Activated naive CD4-positive, alpha-beta T cell treated with anti-CD3 and anti-CD28 coated beads, Interleukin-2, amount 10 ng/mL, durations not matched to agents 7 days and 5 days (primary cell): ENCODE measurements around the gene DNLZ.
A peak's percentile ranks its signal among the peaks of the same experiment; 100 is the strongest.

Experiments
- CTCF ChIA-PET: fragments of 350-600 bp; sonication (Branson Sonifier 250); formaldehyde crosslinking; loops from one replicate; lab custom pipeline; 2021; ENCODE audit warnings: antibody characterized with exemption; lab: Charles Lee
- DNase-seq: peaks from one replicate; pipeline ENCODE4 v3.0.0-alpha.2; 2020
- H3K27ac Mint-ChIP-seq: one replicate; pipeline ENCODE4 v1.8.0; 2021; ENCODE audit warnings: mild to moderate bottlenecking, moderate library complexity, mixed read lengths
- H3K27me3 Mint-ChIP-seq: one replicate; pipeline ENCODE4 v1.8.0; 2021; ENCODE audit warnings: mild to moderate bottlenecking, mixed read lengths
- H3K36me3 Mint-ChIP-seq: one replicate; pipeline ENCODE4 v1.8.0; 2021; ENCODE audit warnings: mixed read lengths
- H3K4me1 Mint-ChIP-seq: one replicate; pipeline ENCODE4 v1.8.0; 2021; ENCODE audit warnings: mixed read lengths
- H3K4me3 Mint-ChIP-seq: one replicate; pipeline ENCODE4 v1.8.0; 2021; ENCODE audit warnings: mild to moderate bottlenecking, moderate library complexity, mixed read lengths
- H3K9me3 Mint-ChIP-seq: one replicate; pipeline ENCODE4 v1.8.0; 2021; ENCODE audit warnings: mixed read lengths

The DNLZ gene

DNA sequence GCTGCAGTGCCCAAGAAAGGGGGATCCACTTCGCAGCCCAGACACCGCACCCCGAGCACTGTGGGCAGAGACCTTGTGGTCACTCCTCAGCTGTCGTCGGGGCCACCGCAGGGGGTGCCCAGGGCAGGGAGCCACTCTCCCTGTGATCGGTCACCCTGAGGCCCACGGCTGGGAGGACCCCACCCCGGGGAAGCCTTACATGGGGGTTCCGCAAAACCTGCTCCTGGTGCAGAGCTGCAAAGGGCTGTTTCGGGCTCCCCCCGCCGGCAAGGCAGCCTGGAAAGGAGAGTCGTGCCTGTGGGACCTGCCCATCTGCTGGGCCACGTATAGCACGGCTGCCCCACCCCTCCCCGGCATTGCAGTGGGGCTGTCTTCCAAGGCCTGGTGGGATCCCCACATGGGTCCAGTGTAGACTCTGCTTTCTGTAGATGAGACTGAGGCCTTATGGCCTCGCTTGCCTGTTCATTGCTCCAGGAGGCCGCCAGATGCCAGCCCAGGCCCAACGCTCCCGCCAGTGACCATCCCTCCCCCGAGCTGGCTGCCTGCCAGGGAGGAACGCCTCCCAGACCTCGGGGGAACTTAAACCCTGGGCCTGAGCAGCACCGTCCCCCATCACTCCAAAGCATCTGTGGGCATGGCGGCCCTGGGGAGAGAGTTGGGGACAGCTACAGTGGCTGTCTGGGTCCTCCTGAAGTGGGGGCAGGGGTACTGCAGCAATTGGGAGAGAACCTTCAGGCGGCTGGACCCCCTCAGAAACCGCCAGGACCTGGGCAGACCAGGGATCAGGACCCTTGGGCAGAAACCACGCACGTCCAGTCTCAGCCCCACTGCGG lies 1.6 kb upstream of the DNLZ start:
- no peak overlapping the region for H3K4me3 Mint-ChIP-seq

DNA sequence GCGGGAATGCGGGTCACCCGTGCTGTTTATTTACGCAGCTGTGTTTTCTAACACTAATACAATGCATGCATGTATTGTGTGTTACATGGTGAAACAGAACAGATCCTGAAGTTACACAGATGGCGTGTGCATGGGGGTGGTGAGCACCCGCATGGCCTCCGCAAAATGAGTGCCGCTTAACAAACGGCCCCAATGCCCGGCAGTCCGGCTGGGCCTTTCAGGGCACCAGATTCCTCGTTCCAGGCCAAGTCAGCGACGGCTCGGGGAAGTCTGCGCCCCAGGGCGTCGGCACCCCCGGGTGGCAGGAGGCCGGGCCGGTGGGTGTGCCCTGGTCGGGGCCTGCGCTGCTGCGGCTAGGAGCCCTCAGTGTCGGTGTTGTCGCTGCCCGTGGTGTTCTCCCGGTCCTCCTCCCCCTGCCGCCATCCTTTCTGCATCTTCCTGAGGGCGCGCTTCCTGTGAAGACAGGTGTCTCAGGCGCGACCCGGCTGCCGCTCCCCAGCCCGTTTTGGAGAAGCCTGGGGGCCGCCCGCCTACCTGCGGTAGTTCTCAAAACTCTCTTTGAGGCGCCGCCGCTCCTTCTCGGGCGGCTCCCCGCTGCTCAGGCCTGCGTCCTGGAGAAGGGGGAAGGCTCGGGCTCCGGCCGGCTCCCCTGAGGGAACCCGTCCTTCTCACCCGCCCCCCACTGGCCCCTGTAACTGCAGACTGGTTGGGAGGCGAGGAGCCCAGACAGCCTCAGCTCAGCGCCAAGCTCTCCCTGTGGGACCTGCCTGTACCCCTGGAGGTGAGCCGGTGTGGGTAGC lies 605 bp upstream of the DNLZ start:
- H3K4me1 Mint-ChIP-seq, result peaks cover 9% of the 10 kb centered on the region
- no peak for DNase-seq
- peak overlapping the region; percentile 69 for H3K27ac Mint-ChIP-seq
- no peaks in the 10 kb centered on the region for H3K36me3 Mint-ChIP-seq
- peaks cover 4% of the 10 kb centered on the region for H3K27me3 Mint-ChIP-seq
- H3K4me3 Mint-ChIP-seq, result peak overlapping the region; percentile 40
- H3K9me3 Mint-ChIP-seq, result no peaks in the 10 kb centered on the region
- CTCF ChIA-PET, result interaction anchor here (1.0 to 1.6 kb wide), 5 partner anchors 10 to 52 kb away, joined by 3 to 5 read pairs (median 3); no protein-coding TSS in a partner anchor

More for the DNA sequence above, 1.6 kb upstream of the DNLZ start:
- H3K4me1 Mint-ChIP-seq, result peaks cover 9% of the 10 kb centered on the region
- peaks cover 4% of the 10 kb centered on the region for H3K27me3 Mint-ChIP-seq
- CTCF ChIA-PET, result interaction anchor here (1.4 to 1.6 kb wide), 2 partner anchors 22 to 52 kb away, joined by 4 to 5 read pairs; no protein-coding TSS in a partner anchor
- H3K27ac Mint-ChIP-seq, result no peak overlapping the region
- no peaks in the 10 kb centered on the region for H3K9me3 Mint-ChIP-seq
- H3K36me3 Mint-ChIP-seq, result no peaks in the 10 kb centered on the region
- no peak for DNase-seq

DNA sequence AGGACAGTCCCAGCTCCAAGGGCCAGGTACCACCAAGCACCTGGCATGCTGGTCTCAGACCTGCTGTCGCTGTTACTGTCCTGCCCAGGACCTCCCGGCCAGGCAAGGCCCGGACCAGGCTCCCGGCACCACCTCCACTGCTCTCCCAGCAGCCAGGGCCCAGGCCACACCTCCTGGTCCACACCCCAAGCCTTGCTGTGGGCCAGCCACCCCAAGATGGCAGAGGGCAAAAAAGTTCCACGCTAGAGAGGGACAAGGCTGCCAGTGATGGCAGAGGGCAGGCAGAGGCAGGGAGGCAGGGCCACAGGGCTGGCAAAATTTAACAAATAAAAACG lies 1.1 kb downstream of the DNLZ start:
- Mint-ChIP-seq H3K4me3 (peak overlapping the region; percentile 82), H3K36me3 (no peaks in the 10 kb centered on the region), H3K4me1 (peaks cover 9% of the 10 kb centered on the region), H3K27ac (peak overlapping the region; percentile 92), H3K27me3 (peaks cover 4% of the 10 kb centered on the region), H3K9me3 (no peaks in the 10 kb centered on the region)
- CTCF ChIA-PET, result no interaction called here
- no peak for DNase-seq

DNA sequence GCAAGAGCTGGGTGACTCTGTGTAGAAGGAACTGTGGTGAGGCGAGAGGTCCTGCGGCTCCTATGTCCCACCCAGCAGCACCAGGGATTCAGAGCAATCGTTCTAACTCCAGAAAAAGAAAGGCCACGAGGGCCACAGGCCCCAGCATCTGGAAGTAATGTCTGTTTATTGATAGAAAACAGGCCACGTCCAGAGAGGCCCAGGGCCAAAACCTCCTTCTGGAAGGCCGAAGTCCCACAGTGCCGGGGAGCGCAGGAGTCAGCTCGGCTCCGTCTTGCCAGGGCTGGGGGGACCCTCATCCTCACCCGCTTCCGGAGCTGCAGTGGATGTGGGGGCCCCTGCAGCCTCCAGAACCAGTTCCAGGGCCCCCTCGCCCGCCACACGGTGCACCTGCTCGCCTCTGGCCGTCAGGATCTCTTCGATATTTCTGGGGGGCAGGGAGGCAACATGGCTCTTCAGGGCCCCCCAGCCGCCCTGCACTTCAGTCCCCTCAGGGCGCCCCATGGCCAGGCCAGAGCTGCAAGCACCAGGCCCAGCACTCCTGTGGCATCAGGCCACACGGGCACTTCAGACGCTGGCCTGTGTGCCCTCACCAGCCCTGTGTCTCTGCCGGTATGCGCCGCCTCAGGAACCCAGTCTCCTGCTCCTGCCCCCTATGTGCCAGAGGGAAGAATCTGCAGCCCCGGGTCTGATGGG lies 1.6 kb downstream of the DNLZ start:
- no peak overlapping the region for H3K4me3 Mint-ChIP-seq
- no peak for DNase-seq

DNA sequence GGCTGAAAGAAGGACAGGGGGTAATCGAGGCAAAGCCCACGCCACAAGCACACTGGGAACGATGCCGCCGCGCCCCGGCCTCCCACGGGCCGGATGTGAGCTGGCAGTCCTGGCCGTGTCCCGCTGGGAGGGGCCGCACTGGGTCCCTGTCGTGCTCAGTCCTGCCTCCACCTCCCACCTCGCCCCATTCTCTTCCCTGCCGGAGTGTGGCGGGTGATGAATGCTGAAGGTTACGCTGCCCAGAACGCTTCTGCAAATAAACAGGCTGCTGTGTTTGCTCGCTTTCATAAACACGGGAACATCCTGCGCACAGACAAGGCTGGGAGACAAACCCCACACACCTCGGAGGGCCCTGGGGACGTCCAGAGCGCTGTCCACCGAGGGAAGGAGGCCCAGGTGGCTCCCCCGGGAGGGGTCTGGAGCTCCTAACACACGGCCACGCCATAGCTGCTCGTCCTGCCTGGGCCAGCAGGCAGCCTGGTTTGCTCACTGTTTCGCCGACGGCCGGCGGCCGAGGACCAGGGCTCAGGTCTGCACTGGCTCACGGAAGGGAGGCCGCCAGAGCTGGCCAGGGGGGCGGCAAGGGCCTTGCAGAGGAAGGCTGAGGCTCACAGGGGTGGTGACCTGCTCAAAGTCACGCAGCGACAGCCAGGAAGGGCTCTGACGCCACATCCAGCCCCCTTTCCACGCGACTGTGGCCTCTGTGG lies 2.3 kb downstream of the DNLZ start:
- peaks cover 9% of the 10 kb centered on the region for H3K4me1 Mint-ChIP-seq
- H3K4me3 Mint-ChIP-seq, result no peak overlapping the region
- H3K27me3 Mint-ChIP-seq, result peaks cover 4% of the 10 kb centered on the region
- no peaks in the 10 kb centered on the region for H3K9me3 Mint-ChIP-seq
- H3K27ac Mint-ChIP-seq, result no peak overlapping the region
- no peaks in the 10 kb centered on the region for H3K36me3 Mint-ChIP-seq
- DNase-seq, result no peak
- CTCF ChIA-PET, result no interaction called here

More for the DNA sequence above, 1.6 kb downstream of the DNLZ start:
- H3K27me3 Mint-ChIP-seq, result peaks cover 4% of the 10 kb centered on the region
- peak overlapping the region; percentile 92 for H3K27ac Mint-ChIP-seq
- H3K4me1 Mint-ChIP-seq, result peaks cover 9% of the 10 kb centered on the region
- H3K9me3 Mint-ChIP-seq, result no peaks in the 10 kb centered on the region
- CTCF ChIA-PET, result no interaction called here
- H3K36me3 Mint-ChIP-seq, result no peaks in the 10 kb centered on the region

DNA sequence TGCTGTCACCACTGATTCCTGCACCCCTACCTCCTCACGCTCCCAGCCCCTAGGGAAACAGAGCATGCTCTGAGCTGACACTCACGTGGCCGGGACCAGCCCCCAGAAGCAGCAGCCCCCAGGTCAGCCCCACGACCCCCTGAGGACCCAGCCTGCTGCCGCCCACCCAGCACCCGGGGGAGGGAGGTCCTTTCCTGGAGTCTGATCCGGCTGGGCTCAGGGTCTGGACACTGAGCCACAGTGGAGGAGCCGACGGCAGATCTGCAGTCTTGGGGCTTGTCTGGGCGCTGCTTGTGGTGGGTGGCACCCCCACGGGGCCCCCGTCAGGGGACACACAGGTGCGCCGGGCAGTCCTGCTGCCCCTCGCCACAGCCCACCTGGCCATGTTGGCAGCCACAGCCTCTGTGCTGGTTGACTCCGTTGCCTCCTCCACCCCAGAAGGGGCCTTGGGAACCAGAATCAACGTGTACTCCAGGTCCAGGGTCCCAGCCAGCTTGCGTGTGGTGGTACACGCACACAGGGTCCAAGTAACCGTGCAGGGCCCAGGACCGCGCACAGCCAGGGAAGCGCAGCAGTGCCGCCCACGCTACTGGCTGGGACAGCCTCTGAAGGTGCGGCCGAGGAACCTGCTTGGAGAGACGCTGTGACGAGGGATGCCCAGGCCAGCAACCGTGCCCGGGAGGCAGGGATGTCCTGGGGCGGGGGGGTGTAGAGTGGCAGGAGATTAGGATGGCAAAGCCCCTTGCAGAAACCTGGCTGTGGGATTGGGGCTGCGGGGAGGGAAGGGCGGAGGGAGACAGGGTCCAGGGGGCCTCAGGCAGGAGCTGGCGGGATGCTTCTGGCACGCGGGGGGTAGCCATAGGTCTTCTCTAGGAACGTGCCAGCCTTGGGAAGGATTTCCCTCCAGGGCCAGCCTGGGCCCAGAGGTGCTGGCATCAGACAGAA lies 3.5 kb downstream of the DNLZ start:
- Mint-ChIP-seq H3K36me3 (no peaks in the 10 kb centered on the region), H3K27me3 (peaks cover 4% of the 10 kb centered on the region), H3K9me3 (no peaks in the 10 kb centered on the region), H3K4me1 (peaks cover 9% of the 10 kb centered on the region), H3K27ac (no peak overlapping the region), H3K4me3 (no peak overlapping the region)
- DNase-seq, result no peak
- CTCF ChIA-PET, result no interaction called here

DNA sequence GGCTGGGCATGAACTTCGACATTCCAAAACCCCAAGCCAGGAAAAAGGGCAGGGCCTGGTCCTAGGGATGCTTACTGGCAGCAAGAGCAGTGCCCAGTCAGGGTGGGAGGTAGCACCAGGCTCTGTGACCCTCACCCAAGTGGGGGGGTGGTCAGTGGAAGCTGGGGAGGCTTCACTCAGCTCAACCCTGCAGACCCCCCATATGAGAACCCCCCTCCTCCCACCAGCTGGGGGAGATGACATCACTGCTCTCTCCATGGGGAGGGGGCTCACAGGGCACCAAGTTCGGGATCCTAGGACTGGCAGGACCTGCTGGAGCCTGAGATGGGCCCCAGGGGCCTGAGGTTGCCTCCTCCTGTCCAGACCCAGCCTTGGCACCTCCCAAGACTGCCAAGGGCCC lies 4.7 kb downstream of the DNLZ start:
- Mint-ChIP-seq H3K9me3 (no peaks in the 10 kb centered on the region), H3K27me3 (no peaks in the 10 kb centered on the region), H3K4me3 (no peak overlapping the region), H3K4me1 (peaks cover 8% of the 10 kb centered on the region), H3K27ac (no peak overlapping the region), H3K36me3 (no peaks in the 10 kb centered on the region)
- CTCF ChIA-PET, result interaction anchor here (0.5 kb wide), 1 partner anchor 274 kb away, joined by 3 read pairs; no protein-coding TSS in a partner anchor
- no peak for DNase-seq

DNA sequence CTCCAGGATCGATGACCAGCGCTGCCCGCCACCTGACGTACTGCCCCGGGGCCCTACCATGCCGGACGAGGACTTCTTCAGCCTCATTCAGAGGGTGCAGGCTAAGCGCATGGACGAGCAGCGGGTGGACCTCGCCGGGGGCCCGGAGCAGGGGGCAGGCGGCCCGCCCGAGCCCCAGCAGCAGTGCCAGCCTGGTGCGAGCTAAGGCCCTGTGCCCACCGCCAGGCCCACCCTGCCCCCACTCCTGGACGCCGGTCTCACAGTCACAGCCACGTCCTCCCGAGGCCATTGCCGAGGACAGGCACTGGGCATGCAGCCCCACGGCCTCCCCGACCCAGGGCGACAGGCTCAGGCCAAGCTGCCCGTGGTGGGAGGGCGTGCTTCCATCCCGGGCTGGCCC lies 5.5 kb downstream of the DNLZ start:
- DNase-seq, result no peak
- Mint-ChIP-seq H3K36me3 (no peaks in the 10 kb centered on the region), H3K4me3 (no peak overlapping the region), H3K4me1 (peaks cover 5% of the 10 kb centered on the region), H3K27ac (no peak overlapping the region), H3K27me3 (no peaks in the 10 kb centered on the region), H3K9me3 (no peaks in the 10 kb centered on the region)
- CTCF ChIA-PET, result no interaction called here

DNA sequence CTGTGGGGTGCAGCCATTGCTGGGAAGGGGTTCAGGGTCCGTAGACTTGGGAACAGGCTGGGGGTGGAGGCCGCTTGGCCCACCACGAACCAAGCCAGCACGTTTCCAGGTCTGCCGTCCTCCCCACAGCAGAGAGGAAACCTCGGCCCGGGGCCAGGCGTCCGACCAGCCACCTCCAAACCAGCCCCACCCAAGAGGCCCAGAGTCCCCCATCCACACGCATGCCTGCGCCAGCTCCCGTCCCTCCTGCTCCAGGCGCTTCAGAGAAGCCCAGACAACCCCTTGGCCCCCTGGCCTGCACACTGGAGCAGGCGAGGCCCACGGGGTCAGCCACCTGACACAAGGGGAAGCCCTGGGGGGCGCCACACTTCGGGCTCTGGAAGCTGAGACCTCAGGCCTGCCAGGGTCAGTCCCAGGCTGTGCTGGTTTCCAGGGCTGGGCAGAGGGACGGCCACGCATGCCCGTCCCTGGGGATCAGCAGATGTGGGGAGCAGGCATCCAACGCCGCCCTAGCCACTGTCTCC lies 6.3 kb downstream of the DNLZ start:
- H3K36me3 Mint-ChIP-seq, result no peaks in the 10 kb centered on the region
- no peak overlapping the region for H3K27ac Mint-ChIP-seq
- H3K4me3 Mint-ChIP-seq, result no peak overlapping the region
- no peak for DNase-seq
- H3K4me1 Mint-ChIP-seq, result no peaks in the 10 kb centered on the region
- no peaks in the 10 kb centered on the region for H3K9me3 Mint-ChIP-seq
- CTCF ChIA-PET, result no interaction called here
- H3K27me3 Mint-ChIP-seq, result no peaks in the 10 kb centered on the region

DNA sequence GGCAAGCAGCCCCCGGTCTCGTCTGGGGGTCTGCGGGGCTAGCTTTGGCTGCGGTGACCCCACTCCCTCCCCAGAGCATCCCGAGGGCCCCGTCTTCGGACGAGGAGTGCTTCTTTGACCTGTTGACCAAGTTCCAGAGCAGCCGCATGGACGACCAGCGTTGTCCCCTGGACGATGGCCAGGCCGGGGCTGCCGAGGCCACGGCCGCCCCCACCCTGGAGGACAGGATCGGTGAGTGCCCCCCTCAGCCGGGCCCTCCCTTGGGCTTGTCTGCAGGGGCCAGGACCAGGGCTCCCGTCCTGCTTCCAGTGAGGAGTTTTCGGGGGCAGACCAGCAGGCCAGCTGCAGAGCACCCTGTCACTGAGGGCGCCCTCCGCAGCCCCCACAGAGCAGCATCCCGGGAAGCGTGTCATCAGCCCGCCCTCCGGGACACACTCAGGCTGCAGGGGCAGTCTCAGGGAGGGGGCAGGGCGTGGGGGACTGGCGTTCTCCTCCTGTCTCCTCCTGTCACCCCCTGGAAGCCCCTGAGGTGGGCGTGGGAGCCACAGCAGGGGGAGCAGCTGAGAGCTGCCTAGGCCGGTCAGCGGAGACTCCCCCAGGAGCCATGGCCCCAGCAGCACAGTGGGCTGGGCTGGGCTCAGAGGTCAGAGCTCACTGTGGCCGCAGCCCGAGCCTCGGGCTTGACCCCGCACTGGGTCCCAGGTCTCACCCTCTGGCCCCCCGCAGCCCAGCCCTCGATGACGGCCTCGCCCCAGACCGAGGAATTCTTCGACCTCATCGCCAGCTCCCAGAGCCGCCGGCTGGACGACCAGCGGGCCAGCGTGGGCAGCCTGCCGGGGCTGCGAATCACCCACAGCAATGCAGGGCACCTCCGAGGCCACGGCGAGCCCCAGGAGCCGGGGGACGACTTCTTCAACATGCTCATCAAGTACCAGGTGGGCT lies 7.7 kb downstream of the DNLZ start:
- Mint-ChIP-seq H3K4me3 (no peak overlapping the region), H3K36me3 (no peaks in the 10 kb centered on the region), H3K4me1 (no peaks in the 10 kb centered on the region), H3K27me3 (no peaks in the 10 kb centered on the region), H3K9me3 (no peaks in the 10 kb centered on the region), H3K27ac (no peak overlapping the region)
- CTCF ChIA-PET, result no interaction called here
- DNase-seq, result no peak

DNA sequence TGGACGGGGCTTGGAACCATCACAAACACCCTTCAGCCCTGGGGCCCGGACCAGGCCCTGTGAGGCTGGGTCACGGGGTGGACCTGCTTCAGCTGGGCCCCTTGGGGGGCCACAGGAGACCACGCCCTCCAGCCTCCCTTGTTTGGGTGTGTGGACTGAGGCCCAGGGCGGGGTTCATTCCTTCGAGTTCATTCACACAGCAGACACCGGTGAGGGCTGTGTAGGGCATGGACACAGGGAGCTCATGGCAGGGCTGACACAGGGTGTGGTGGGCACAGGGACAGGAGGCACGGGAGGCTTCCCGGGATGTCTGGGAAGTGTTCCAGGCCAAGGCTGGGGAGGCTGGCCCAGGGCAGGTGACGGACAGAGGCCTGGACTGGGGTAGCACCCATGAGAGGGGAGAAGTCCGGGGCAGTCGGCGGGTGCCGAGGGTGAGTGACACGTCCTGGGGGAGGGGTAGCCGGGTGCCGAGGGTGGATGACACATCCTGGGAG lies 8.9 kb downstream of the DNLZ start:
- H3K27ac Mint-ChIP-seq, result no peak overlapping the region
- no peak overlapping the region for H3K4me3 Mint-ChIP-seq
- no peaks in the 10 kb centered on the region for H3K27me3 Mint-ChIP-seq
- no peaks in the 10 kb centered on the region for H3K9me3 Mint-ChIP-seq
- H3K4me1 Mint-ChIP-seq, result no peaks in the 10 kb centered on the region
- H3K36me3 Mint-ChIP-seq, result no peaks in the 10 kb centered on the region
- CTCF ChIA-PET, result interaction anchor here (1.6 kb wide), 1 partner anchor 9 kb away, joined by 5 read pairs; the partner anchor contains the start of gene DNLZ
- no peak for DNase-seq
